Fibroblast of skin of back (primary cell): Measurements from ENCODE around the gene APOL1.
A peak's percentile ranks its signal among the peaks of the same experiment; 100 is the strongest.
"Not testable (repeated sequence)": the region's sequence is repeated elsewhere in the genome, so short reads cannot be mapped to it uniquely, and the experiment has no call there.

Experiments
- DNase-seq: peaks from one replicate; pipeline ENCODE4 v3.0.0-alpha.2; 2013

Gene APOL1

DNA sequence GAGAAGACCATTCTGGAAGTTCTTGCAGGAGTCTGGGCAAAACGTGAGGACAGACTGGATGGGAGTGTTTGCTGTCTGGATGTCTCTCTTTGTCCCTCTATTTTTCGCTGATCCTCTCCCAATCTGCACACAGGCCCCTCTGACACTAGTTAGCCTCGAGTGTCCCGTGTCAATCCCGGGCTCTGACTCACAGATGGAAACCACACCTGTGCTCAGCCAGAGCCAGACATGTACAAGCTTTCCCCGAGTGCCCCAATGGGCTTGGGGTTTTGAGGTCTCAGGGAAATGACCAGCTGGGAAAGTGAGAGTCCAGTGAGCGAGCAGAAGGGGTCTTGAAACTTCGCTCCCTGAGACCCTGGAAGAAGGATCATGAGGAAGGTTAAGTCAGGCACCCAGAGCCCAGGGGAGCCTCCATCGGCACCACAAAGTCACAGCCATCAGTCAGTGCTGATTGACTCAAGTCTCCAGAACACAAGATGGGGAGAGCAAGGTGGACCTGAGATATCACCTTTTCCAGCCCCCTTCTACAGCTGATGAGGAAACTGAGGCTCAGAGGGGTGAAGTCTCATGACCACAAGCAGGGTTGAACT lies 27.5 kb upstream of the APOL1 start:
- DNase-seq, result no peak

DNA sequence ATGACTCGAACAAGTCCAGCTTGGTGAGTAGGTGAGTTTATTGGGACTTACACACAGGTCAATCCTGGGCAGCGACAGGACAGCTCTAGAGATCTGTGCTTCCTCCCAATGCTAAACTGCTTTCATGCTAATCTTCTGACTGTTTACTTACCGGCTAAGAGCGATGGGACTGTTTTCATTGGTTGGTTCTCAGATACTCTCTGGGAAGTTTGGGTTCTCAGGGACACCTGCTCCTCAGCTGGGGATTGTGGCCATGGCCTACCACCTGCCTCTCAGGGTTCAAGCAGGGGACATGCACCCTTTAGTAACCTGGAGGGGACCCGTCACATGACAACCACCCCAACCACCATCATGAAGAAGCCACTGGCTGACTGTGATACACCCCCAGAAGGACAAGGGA lies 26.7 kb upstream of the APOL1 start:
- DNase-seq, result no peak

DNA sequence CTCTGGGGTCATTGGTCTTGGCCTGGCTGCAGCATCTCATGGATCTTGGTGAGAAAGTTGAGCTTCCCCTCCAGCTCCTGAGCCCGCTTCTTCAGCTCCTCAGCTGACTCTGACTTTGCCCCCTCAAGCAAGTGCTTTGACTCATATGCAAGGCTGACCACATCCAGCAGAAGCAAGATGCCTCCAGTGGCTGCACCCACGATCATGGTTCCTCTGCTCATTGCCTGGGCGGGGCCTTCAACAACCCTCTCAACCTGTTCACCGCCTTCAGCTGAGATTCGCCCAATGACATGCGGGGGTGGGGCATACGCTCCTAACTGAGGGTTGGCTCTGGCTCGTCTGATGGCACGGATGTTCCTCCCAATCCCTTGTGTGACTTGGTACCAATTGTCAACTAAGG lies 25.5 kb upstream of the APOL1 start:
- no peak for DNase-seq

DNA sequence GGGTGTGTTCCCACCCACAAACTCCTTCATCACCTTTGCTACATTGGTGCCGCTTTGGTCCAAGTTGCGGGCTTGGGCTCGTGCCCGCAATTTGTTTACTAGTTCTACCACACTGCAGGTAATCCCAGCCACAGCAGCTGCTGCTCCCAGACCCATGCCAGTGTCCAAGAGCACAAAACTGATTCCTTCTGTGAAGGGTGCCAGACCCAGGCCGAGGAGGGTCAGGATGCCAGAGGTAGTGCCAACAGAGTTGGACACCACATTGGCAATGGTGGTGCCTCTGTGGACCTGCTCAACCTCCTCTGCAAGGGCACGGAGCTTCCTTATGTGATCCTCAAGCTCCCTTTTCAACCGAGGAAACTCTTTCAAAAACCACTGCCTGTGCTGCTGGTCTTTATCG lies 25.1 kb upstream of the APOL1 start:
- no peak for DNase-seq

DNA sequence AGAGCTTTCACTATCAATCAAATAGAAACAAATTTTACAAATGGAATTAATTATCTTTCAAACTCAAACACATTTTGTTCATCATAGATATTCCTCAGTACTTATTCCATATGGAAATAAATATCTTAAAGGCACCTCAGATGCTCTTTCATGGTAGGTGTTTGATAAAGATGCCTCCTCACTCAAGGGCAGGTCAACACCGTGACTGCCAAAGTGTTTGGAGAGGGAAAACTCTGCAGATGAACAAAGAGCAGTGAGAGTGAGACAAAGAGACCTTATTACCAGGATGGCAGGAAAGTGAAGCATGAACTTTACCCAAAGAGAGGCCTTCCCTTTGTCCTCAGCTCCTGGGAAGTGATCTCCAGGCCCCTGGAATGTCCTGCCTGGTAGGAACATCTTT lies 24.6 kb upstream of the APOL1 start:
- DNase-seq, result not testable (repeated sequence)

DNA sequence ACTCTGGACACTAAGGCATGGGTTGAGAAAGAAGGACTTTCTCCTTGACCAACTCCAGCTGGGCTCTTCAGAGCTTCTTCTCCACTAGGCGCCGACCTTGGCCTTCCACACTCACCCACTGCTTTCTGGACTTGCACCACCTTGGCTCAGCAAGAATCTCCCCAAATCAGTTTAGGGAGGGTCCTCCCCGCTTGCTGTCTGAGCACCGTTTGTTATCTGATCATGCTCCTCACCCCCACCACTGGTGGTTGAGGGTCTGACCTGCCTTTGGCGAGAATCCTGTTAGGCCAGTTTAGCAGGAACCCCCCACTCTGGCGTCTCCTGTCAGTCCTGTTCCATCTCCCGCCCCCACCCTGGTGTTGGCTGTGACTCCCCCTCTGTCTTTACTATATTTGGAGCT lies 24.0 kb upstream of the APOL1 start:
- DNase-seq, result no peak

DNA sequence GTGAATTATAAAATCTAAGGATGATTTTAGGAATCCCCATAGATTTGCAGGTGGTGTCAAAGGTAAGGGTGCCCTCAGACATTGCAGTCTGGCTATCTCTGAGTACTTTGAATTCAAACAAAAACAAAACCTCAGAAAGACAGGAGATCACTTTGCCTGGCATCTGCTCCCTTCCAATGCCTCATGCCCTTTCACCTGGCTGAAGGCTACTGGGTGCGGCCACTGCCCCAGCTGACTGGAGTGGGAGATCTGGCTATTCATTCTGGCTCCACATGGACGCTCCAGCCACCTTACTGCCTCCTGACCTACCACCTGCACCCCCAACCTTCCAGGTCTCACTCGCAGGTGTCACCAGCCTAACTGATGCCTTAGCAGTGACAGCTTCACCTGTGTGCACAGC lies 23.3 kb upstream of the APOL1 start:
- not testable (repeated sequence) for DNase-seq

DNA sequence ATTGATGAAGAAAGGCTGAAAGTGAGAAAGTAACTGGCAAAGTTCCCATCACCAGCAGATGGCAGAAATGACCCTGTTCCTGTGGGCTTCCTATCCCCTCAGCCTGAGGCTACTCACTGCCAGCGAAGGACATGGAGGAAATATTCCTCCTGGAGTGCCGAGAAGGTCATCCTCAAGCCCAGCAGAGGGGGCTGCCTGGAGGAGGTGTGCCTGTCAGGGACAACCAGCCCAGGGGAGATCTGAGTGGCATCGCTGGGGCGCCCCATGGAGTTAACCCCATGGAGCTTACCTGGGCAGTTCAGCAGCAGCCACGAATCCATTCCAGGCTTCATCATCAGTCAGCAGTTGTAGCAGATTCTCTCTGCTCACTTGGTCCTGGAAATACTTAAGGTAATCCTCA lies 21.9 kb upstream of the APOL1 start:
- not testable (repeated sequence) for DNase-seq

DNA sequence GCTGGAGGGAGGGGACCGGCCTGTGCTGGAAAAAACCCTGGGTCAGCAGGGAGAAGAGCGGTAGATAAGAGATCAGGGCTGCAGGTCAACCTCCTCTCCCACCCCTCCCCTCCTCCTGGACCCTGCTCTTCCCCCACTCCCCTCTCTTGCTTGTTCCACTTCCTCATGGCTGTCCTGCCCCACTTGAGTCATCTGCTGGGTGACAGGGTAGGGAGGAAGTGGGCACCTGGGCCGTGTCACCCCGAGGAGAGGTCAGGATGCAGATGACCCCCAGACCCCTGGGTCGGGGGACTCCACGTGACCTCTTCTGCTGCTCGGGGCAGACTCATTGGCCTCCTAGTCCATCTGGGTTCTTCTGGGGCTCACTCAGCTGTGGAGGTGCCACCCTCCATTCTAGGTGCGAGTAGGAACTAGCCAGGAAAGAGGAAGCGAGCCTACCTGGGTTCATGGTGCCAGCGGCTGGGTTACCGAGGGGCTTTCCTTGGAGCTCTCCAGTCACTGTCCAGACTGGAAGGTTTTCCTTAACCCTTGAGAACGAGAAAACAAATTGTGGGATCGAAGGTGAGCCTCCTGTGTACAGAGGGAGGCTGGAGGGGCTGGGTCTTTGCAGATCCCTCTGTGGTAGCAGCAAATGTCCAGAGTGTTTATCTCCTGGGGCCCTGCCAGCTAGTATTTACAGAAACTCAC lies 20.1 kb upstream of the APOL1 start:
- no peak for DNase-seq

DNA sequence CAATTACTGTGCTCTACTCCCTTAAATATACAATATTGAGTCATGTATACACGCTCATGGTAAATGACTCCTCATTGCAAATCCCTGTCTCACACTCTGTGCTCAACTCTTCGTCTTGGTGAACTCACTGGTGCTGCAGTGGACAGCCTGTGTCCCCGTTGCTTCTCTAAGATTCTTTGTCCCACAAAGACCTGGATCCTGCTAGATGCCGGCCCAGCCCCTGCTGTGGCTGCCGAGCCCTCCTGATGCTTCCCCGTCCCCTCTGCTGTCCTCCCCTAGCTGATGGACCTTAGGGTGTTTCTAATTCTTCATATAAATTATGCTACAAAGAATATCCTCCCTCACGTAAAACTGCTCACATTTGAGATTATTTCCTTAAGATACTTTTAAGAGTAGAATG lies 19.1 kb upstream of the APOL1 start:
- no peak for DNase-seq

DNA sequence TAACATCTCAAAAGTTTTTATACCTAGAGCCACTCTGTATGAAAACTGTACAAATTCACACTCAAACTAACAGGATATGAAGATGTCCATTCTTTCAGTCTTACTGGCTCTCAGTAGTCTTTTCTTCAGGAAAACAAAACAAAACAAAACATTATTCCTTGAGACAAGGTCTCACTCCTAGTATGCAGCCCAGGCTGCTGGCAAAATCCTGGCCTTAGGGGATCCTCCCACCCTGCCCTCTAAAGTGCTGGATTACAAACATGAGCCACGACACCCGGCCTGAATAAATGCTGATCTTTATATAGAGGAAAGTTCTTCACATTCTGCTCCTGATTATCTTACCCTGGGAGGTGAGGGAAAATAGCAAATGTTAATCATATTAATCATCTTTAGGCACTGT lies 18.7 kb upstream of the APOL1 start:
- DNase-seq, result no peak

DNA sequence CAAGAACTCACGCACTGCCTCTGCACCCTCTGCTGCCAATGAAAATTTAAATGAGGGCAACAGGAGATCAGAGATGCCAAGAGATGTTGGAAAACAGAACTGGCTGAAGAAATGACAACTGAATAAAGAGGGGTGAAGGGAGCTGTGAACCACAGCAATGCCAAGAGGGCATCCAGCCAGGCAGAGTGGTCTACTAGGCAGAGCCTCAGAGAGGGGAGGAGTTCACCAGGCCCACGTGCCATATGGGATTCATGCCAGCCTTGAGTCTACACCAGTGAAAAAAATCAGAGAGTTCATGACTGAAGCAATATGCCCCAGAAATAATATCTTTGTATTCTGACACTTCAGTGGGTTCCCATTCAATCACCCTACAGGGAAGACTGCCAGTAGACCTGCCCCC lies 18.0 kb upstream of the APOL1 start:
- no peak for DNase-seq

DNA sequence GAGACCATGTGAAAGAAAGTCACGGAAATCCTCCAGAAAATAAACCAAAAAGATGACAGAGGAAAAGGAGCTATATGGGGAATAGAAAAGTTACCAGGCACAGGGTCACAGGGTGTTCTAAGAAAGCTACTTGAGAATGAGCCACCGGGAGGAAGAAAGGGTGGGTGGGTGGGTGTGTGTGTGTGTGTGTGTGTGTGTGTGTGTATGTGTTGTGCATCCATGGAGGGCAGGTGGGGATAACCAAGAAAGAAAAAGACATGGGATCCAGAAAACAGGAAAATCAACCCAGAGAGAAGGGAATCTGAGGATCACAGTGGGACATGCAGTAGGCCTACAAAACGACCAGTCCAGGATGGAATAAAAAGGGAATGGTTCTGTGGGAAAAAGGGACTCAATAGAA lies 17.3 kb upstream of the APOL1 start:
- no peak for DNase-seq

DNA sequence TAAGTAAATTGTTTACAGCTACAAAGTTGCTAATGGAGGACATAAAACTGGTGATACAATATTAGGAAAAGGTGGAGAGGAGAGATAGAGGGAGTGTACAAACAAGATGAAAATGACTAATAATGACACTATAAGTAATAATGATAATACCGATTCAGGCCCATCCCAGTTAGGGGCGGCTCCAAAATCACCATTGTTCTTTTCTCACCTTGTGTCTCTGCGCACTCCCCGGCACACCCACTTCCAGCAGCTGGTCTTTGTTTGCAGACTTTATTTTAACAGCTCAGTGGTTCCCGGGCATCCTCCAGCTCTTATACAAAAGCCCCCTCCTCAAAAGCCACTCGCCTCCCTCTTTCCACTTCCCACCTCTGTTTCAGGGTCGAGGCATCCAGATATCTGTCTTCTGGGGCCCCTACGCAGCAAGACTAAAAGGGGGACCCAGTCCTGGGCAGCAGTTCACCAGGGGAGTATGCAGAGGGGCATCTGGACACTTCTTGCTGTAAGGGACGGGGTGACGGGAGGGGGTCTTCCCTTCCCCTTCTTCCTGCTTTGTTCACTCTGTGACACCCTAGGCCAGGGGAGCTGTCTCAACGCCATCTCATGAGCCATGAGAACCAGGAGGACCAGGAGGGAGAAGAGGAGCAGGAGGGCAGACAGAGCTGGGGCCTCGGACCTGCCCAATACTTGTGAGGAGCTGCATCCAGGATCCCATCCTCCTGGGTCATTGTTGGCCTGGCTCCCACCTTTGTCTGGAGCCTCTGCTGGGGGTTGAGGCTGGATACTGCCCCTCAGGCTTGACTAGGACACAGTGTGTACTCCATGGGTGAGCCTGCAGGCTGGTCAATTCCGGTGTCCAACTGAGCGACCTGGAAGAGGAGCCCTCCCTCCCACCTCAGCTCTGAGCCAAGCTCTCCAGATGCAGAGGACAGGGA lies 16.3 kb upstream of the APOL1 start:
- no peak for DNase-seq

DNA sequence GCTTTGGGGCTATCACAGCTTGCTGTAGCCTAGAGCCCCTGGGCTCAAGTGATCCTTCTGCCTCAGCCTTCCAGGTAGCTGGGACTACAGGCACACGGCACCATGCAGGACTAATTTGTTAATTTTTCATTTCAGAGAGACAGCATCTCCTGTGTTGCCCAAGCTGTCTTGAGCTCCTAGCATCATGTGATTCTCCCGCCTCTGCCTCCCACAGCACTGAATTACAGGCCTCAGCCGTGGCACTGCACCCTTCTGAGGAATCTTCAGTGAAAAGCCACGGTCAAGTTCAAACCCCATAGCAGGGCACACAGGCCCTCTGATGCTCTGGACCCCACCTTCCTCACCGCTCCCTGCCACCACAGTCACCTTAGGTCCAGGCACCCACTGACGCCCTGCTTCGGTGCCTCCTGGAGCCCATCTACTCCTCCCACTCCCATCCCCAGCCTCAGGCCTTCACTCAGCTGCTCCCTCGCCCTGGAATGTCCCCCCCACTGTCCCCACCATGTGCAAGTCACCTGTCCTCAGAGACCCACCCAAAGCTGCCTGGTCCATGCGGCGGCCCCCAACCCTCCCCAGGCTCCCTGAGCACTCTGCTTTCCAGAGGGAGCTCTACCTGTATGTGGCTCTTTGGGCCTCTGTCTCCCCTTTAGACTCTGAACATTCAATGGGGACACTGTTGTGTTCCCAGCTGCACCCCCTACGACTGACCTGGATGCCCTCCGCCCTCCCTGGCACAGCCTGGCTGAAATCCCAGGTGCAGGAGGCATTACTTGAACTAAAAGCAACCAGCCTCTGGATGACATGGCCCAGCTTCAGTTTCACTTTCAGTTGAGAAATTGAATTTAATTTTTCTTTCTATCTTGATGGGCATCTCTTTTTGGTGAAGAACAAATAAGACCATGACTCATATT lies 15.2 kb upstream of the APOL1 start:
- no peak for DNase-seq

DNA sequence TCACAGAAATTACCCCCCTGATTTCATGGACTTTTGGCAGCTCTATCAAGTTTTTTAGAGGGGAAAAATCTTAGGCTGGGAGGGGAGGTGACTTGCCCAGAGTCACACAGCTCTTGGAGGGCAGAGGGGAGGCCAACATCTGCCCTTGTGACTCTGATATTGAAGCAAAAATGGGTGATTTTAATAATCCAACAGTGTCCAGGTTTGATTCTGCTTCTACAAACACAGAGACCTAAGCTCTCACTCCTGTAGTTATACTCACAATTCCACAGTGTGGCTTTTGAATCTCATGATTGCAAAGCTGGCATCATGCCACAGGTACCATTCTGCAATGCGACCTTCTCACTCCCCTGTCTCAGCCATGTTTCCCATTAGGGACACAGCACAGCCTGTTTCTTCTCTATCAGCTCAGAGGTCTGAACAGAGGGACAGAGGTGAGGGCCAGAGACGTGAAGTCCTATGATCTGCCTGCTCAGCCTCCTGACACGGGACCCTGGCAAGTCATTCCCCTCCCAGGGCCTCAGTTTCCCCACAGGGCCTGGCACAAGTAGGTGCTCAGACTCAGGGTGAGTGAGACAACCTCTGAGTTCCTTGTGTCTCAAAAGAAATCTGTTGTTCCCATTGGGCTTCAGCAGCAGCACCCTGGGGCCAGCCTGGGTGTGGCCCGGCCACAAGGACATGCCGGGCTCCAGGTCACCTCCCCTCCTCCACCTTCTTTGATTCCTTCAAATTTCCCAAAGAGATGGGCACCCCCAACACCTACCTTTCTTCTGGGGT lies 14.4 kb upstream of the APOL1 start:
- DNase-seq, result no peak

DNA sequence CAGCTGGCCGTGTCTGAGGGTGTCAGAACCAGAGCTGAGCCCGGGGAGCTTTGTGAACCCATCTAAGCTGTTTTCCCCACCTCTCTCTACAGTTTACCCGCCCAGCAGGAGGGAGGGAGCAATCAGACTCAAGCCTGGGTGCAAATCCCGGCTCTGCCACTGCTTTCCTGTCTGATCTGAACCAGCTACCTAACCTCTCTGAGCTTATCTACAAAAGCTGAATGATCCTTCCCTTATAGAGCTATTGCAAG lies 13.9 kb upstream of the APOL1 start:
- no peak for DNase-seq

DNA sequence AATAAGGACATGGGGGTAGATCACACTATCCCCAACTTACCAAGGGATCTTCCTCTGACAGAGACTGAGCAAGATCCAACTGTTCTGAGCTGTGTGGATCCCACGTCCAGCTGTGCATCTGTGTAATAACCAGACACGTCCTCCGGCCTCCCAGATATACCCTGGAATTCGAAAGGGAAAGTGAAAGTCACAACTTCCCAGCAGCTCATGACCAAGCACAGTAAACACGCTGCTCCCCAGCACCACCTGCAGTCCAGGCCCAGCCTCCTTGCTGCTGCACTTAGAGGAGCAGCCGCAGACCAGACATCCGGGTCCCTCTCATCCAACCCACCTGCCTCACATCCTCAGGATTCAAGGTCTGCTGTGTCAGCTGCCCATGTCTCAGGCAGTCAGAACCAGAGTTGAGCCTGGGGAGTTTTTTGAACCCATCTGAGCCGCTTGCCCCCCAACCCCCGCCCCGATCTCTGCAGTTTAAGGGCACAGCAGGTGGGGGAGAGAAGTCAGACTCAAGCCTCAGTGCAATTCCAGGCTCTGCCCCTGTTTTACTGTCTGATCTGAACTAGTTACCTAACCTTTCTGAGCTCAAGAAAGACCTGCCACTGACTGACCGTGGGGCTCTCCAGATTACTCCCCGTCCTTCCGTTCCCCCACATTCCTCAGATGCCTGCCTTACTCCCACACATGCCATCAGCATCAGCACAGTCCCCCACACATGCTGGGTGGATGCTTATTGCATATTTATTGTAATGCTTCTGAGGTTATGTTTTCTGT lies 13.3 kb upstream of the APOL1 start, which contains the start of gene APOL2:
APOL2 (minus strand) TSS at position 127 of the 771 bp plus-strand sequence. CDS start 6,365 bp downstream, outside the sequence.
- peak; percentile 96 for DNase-seq

DNA sequence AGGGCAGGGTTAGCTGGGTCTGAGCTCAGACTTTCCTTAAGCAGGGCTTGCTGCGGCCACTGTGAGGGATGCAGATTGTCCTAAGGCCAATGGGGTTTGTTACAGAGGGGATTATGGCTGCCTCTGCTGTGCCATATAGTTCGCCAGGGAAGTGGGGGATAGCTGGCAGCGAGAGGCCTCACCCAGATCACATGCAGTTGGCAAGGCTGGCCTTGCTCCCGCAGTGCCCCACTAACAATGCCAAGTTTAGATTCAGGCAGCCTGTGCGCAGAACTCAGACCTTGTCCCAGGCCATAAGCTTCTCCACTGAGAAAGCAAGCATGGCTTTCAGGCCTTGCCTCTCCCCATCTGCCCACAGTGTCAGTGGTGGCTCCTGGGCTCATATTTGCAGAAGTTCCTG lies 8.9 kb upstream of the APOL1 start:
- no peak for DNase-seq

DNA sequence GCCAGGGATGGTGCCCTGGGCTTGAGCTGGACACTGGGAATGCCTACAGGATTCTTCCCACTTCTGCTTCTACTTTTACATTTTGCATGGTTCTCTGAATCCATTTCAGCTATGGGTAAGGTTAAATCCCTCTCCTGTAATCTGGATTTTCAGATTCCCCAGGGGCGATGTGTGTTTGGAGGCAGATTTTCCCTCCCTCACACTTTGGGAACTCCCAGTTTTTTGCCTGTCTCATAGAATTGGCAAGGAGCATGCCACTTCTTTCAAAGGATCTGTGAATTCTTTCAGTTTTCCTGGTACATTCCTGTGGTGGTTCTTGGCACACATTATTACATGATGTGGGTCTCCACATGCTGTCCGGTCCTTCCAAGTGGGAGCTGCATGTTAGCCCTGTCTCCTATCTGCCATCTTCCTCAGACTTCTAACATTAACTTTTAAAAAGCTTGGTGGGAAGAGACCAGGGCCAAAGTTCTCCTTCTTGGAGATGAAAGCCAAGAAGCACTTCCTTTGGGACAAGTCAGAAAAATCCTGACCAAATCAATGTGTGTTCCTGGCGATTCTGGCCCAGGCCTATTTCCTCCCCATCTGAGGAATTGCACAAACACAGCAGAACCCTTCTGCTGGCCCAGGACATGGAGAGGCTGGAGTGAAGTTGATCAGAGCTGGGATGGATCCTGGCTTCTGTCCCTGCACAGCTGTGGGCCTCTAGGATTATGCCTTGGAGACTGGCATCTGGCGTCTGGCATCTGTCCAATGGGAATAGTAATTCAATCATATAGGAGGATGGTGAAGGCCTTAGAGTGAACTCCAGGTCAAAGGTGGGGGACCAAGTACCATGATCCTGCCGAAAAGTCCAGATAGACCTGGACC lies 8.2 kb upstream of the APOL1 start:
- DNase-seq, result peak; percentile 70
